Suprapubic skin (tissue), 4 donors: ENCODE results near the gene IMMP2L. TPM values are rescaled to one million over a fixed set of nuclear protein-coding genes. Genes with fewer than 3 reads are reported as not detected.
"Not testable (repeated sequence)": the region's sequence is repeated elsewhere in the genome, so short reads cannot be mapped to it uniquely, and the experiment has no call there.

Experiments
- DNase-seq, 2 donors: peaks; one replicate each; pipeline ENCODE4 v3.0.0-alpha.2; 2019; ENCODE audit warnings: low spot score in 2 of 2
- H3K27ac ChIP-seq: fragments of 200-600 bp; sonication (generic); one replicate; pipeline ENCODE4 v1.5.1; 2019
- H3K27me3 ChIP-seq: fragments of 200-600 bp; sonication (generic); one replicate; pipeline ENCODE4 v1.5.1; 2019
- H3K36me3 ChIP-seq: fragments of 200-600 bp; sonication (generic); one replicate; pipeline ENCODE4 v1.5.1; 2019
- H3K4me1 ChIP-seq: fragments of 200-600 bp; sonication (generic); one replicate; pipeline ENCODE4 v1.5.1; 2019
- H3K4me3 ChIP-seq: fragments of 200-600 bp; sonication (generic); one replicate; pipeline ENCODE4 v1.5.1; 2019; ENCODE audit warnings: mild to moderate bottlenecking
- H3K9me3 ChIP-seq: fragments of 200-600 bp; sonication (generic); one replicate; pipeline ENCODE4 v1.5.1; 2019
- EP300 ChIP-seq: sonication (generic); formaldehyde crosslinking; IDR thresholded peaks from one replicate; pipeline ENCODE4 v1.6.1; 2017; ENCODE audit warnings: antibody characterized with exemption
- POLR2A ChIP-seq, 2 donors: fragments of 450-650 bp; IDR thresholded peaks; one replicate each; pipeline ENCODE4 v1.6.1; 2017; ENCODE audit warnings: antibody characterized with exemption in 2 of 2, mild to moderate bottlenecking in 2 of 2, moderate library complexity in 2 of 2
- POLR2AphosphoS5 ChIP-seq, 3 donors: sonication (generic); formaldehyde crosslinking; IDR thresholded peaks; one replicate each; pipeline ENCODE4 v1.6.1; 2017; ENCODE audit warnings: antibody characterized with exemption in 3 of 3
- WGBS: methylation state at CpG from one replicate; pipeline ENCODE4 v1.1.5; 2018; 5-methylcytosine and 5-hydroxymethylcytosine counted together
- total RNA-seq, 4 donors: library from RNA; depleted of rRNA; stranded (reverse); fragments of >200 nt; gene quantifications; one replicate each; pipeline ENCODE4 v1.1.0, GENCODE V29; 2016
- TF ChIP-seq, protein P1 (sequence below), 2 donors: fragments of 200-600 bp in 1 of 2; fragments of 450-650 bp in 1 of 2; sonication (generic) in 1 of 2; IDR thresholded peaks; one replicate each; pipeline ENCODE4 v1.5.1; 2016 to 2019; ENCODE audit warnings: antibody characterized with exemption in 2 of 2, mild to moderate bottlenecking in 1 of 2, moderate library complexity in 1 of 2

Gene IMMP2L
- total RNA-seq, 4 donors from 2014 or later: 10.6 to 20.6 (median 14.6) TPM

DNA sequence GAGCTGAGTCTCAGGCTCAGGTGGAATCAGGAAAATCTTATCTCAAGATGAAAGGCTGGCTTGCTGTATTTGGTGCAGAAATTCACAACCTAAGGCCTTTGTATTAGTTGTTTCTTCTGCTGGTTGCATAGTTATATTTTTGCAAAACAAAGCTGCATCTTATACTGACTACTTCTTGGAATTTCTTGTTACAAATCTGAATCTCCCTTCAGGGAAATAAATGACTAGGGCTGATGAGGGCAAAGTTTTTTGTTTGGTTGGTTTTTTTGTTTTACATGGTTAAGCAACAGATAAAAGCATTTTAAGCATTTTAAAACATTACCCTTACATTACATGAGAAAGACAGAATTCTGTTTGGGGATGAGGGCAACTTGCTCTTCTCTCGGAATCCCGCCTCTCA is 485.3 kb downstream of the IMMP2L start:
- Histone ChIP-seq H3K9me3 (no peaks in the 10 kb centered on the region), H3K27me3 (no peaks in the 10 kb centered on the region), H3K4me1 (peaks cover 9% of the 10 kb centered on the region), H3K27ac (no peak overlapping the region), H3K4me3 (no peak overlapping the region), H3K36me3 (no peaks in the 10 kb centered on the region)
- 97% methylated on average over 2 of the region's 2 CpGs for WGBS
- DNase-seq: no peak
- no peak for TF ChIP-seq POLR2A (IDR thresholded peaks at IDR 0.05)
- no peak for TF ChIP-seq POLR2AphosphoS5 (IDR thresholded peaks at IDR 0.05)
- no peak for TF ChIP-seq EP300
- TF ChIP-seq, protein P1, sequence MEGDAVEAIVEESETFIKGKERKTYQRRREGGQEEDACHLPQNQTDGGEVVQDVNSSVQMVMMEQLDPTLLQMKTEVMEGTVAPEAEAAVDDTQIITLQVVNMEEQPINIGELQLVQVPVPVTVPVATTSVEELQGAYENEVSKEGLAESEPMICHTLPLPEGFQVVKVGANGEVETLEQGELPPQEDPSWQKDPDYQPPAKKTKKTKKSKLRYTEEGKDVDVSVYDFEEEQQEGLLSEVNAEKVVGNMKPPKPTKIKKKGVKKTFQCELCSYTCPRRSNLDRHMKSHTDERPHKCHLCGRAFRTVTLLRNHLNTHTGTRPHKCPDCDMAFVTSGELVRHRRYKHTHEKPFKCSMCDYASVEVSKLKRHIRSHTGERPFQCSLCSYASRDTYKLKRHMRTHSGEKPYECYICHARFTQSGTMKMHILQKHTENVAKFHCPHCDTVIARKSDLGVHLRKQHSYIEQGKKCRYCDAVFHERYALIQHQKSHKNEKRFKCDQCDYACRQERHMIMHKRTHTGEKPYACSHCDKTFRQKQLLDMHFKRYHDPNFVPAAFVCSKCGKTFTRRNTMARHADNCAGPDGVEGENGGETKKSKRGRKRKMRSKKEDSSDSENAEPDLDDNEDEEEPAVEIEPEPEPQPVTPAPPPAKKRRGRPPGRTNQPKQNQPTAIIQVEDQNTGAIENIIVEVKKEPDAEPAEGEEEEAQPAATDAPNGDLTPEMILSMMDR (IDR thresholded peaks at IDR 0.05): no peak

- Histone ChIP-seq H3K9me3 (no peaks in the 10 kb centered on the region), H3K27me3 (no peaks in the 10 kb centered on the region), H3K4me1 (peaks cover 9% of the 10 kb centered on the region), H3K27ac (no peak overlapping the region), H3K36me3 (no peaks in the 10 kb centered on the region), H3K4me3 (no peak overlapping the region)
- DNase-seq: no peak
- no peak for TF ChIP-seq POLR2A (IDR thresholded peaks at IDR 0.05)
- TF ChIP-seq, protein P1 (IDR thresholded peaks at IDR 0.05): no peak
- no peak for TF ChIP-seq EP300
- no peak for TF ChIP-seq POLR2AphosphoS5 (IDR thresholded peaks at IDR 0.05)
These were observed 486.1 kb downstream of the IMMP2L start for GRCh38 chr7:111076205-111076604.

DNA sequence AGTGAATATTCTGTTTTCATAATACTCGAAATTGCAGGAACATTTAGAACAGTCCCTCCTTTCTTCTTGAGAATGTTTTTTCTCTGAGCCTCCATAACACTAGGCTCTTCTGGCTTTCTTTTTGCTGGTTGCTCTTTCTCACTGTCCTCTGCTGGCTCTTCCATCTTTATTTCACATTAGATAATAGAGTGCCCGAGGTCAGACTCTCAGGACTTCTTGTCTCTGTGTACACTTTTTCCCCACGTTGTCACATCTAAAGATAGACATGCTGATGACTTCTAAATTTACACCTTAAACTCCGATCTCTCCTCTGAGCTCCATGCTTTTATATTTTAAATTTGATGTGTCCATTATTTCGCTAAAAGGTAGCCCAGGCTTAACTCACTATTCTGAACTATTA is 486.8 kb downstream of the IMMP2L start:
- Histone ChIP-seq H3K36me3 (no peaks in the 10 kb centered on the region), H3K4me3 (no peak overlapping the region), H3K27me3 (no peaks in the 10 kb centered on the region), H3K9me3 (no peaks in the 10 kb centered on the region), H3K4me1 (peaks cover 9% of the 10 kb centered on the region), H3K27ac (no peak overlapping the region)
- no peak for DNase-seq
- TF ChIP-seq POLR2AphosphoS5 (IDR thresholded peaks at IDR 0.05) (no peak), POLR2A (IDR thresholded peaks at IDR 0.05) (no peak), EP300 (no peak)
- TF ChIP-seq, protein P1 (IDR thresholded peaks at IDR 0.05): no peak
- WGBS: 91% methylated on average over 5 of the region's 5 CpGs

GRCh38 chr7:111074748-111075146 is 487.5 kb downstream of the IMMP2L start:
- H3K36me3 ChIP-seq: no peaks in the 10 kb centered on the region
- H3K27me3 ChIP-seq: no peaks in the 10 kb centered on the region
- H3K4me1 ChIP-seq: peaks cover 9% of the 10 kb centered on the region
- TF ChIP-seq POLR2A (IDR thresholded peaks at IDR 0.05) (no peak), POLR2AphosphoS5 (IDR thresholded peaks at IDR 0.05) (no peak), EP300 (no peak)
- TF ChIP-seq, protein P1 (IDR thresholded peaks at IDR 0.05): no peak
- no peak for DNase-seq
- no peaks in the 10 kb centered on the region for H3K9me3 ChIP-seq
- no peak overlapping the region for H3K27ac ChIP-seq
- WGBS: 61% methylated on average over 6 of the region's 6 CpGs
- no peak overlapping the region for H3K4me3 ChIP-seq

- TF ChIP-seq POLR2AphosphoS5 (IDR thresholded peaks at IDR 0.05): no peak
- TF ChIP-seq EP300: no peak
- TF ChIP-seq, protein P1 (IDR thresholded peaks at IDR 0.05): no peak
- no peak for TF ChIP-seq POLR2A (IDR thresholded peaks at IDR 0.05)
- Histone ChIP-seq H3K4me3 (no peak overlapping the region), H3K9me3 (no peaks in the 10 kb centered on the region), H3K4me1 (peaks cover 9% of the 10 kb centered on the region), H3K27ac (no peak overlapping the region), H3K36me3 (no peaks in the 10 kb centered on the region), H3K27me3 (no peaks in the 10 kb centered on the region)
- DNase-seq: no peak
- WGBS: 34% methylated on average over 3 of the region's 3 CpGs
These were observed 488.1 kb downstream of the IMMP2L start for GRCh38 chr7:111074071-111074747.

DNA sequence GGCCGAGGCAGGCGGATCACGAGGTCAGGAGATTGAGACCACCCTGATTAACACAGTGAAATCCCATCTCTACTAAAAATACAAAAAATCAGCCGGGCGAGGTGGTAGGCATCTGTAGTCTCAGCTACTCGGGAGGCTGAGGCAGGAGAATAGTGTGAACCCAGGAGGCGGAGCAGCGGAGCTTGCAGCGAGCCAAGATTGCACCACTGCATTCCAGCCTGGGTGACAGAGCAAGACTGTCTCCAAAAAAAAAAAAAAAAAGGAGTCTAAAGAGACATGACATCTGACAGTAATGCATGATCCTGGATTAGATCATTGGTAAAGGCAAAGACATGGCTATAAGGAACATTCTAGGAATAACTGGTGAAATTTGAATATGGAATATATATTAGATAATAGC is 489.6 kb downstream of the IMMP2L start:
- not testable (repeated sequence) for H3K36me3 ChIP-seq, H3K4me3 ChIP-seq, H3K9me3 ChIP-seq, H3K27me3 ChIP-seq, H3K4me1 ChIP-seq, H3K27ac ChIP-seq, DNase-seq
- WGBS: 90% methylated on average over 9 of the region's 9 CpGs
